Measurements from ENCODE around the gene VENTX.

- TF ChIP-seq POLR2A (IDR thresholded peaks at IDR 0.05; ENCODE audit: low read depth), result no peak
- TF ChIP-seq, protein P1, sequence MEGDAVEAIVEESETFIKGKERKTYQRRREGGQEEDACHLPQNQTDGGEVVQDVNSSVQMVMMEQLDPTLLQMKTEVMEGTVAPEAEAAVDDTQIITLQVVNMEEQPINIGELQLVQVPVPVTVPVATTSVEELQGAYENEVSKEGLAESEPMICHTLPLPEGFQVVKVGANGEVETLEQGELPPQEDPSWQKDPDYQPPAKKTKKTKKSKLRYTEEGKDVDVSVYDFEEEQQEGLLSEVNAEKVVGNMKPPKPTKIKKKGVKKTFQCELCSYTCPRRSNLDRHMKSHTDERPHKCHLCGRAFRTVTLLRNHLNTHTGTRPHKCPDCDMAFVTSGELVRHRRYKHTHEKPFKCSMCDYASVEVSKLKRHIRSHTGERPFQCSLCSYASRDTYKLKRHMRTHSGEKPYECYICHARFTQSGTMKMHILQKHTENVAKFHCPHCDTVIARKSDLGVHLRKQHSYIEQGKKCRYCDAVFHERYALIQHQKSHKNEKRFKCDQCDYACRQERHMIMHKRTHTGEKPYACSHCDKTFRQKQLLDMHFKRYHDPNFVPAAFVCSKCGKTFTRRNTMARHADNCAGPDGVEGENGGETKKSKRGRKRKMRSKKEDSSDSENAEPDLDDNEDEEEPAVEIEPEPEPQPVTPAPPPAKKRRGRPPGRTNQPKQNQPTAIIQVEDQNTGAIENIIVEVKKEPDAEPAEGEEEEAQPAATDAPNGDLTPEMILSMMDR (IDR thresholded peaks at IDR 0.05), result no peak
Observed at GRCh38 chr10:133254421-133255120, 16.9 kb downstream of the VENTX start.
